ENCODE data around the gene MARS1.

GRCh38 chr12:57485695-57486094 lies 2.2 kb upstream of the MARS1 start:
- TF ChIP-seq, protein P1, sequence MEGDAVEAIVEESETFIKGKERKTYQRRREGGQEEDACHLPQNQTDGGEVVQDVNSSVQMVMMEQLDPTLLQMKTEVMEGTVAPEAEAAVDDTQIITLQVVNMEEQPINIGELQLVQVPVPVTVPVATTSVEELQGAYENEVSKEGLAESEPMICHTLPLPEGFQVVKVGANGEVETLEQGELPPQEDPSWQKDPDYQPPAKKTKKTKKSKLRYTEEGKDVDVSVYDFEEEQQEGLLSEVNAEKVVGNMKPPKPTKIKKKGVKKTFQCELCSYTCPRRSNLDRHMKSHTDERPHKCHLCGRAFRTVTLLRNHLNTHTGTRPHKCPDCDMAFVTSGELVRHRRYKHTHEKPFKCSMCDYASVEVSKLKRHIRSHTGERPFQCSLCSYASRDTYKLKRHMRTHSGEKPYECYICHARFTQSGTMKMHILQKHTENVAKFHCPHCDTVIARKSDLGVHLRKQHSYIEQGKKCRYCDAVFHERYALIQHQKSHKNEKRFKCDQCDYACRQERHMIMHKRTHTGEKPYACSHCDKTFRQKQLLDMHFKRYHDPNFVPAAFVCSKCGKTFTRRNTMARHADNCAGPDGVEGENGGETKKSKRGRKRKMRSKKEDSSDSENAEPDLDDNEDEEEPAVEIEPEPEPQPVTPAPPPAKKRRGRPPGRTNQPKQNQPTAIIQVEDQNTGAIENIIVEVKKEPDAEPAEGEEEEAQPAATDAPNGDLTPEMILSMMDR (IDR thresholded peaks at IDR 0.05): no peak
- TF ChIP-seq ZFX (IDR thresholded peaks at IDR 0.05; ENCODE audit: borderline replicate concordance): no peak

Data from 22Rv1 (cell line).